Sigmoid colon (tissue), 4 donors: ENCODE data around the gene CCSAP.

Experiments
- EP300 ChIP-seq, 4 donors: sonication (generic); formaldehyde crosslinking; IDR thresholded peaks; one replicate each; pipeline ENCODE4 v1.6.1; 2017; ENCODE audit warnings: antibody characterized with exemption in 4 of 4
- POLR2A ChIP-seq, 2 donors: fragments of 450-650 bp; IDR thresholded peaks; one replicate each; pipeline ENCODE4 v1.6.1; 2016; ENCODE audit warnings: antibody characterized with exemption in 2 of 2, mild to moderate bottlenecking in 2 of 2, moderate library complexity in 2 of 2
- POLR2AphosphoS5 ChIP-seq, 4 donors: sonication (generic); formaldehyde crosslinking; IDR thresholded peaks; one replicate each; pipeline ENCODE4 v1.6.1; 2017; ENCODE audit warnings: antibody characterized with exemption in 4 of 4
- TF ChIP-seq, protein P1 (sequence below), 4 experiments: fragments of 450-650 bp in 3 of 4; fragments of 200-600 bp in 1 of 4; IDR thresholded peaks; one replicate each; pipeline ENCODE4 v1.5.1; 2016 to 2019; ENCODE audit warnings: antibody characterized with exemption in 4 of 4, mild to moderate bottlenecking in 3 of 4, moderate library complexity in 2 of 4

DNA sequence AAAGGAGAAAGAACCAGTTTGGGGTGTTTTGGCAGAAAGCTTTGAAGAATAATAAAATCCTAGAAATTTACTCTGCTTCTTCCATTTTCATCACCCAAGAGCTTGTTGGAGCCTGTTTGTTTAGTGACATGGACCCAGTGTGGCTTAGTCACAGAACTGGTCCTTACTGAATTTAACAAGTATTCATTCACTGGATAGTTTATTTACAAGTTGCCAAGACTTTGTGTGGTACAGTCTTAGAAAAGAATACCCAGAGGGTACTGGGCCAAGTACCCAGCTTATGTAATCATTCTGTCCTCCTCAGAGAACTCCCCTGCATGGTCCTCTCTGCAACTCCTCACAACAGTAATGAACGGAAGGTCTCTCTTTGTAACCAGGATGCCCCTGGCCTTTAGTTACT is 55.6 kb downstream of the CCSAP start:
- TF ChIP-seq, protein P1, sequence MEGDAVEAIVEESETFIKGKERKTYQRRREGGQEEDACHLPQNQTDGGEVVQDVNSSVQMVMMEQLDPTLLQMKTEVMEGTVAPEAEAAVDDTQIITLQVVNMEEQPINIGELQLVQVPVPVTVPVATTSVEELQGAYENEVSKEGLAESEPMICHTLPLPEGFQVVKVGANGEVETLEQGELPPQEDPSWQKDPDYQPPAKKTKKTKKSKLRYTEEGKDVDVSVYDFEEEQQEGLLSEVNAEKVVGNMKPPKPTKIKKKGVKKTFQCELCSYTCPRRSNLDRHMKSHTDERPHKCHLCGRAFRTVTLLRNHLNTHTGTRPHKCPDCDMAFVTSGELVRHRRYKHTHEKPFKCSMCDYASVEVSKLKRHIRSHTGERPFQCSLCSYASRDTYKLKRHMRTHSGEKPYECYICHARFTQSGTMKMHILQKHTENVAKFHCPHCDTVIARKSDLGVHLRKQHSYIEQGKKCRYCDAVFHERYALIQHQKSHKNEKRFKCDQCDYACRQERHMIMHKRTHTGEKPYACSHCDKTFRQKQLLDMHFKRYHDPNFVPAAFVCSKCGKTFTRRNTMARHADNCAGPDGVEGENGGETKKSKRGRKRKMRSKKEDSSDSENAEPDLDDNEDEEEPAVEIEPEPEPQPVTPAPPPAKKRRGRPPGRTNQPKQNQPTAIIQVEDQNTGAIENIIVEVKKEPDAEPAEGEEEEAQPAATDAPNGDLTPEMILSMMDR (IDR thresholded peaks at IDR 0.05), result no peak
- TF ChIP-seq POLR2A (IDR thresholded peaks at IDR 0.05) (no peak), POLR2AphosphoS5 (IDR thresholded peaks at IDR 0.05) (no peak), EP300 (IDR thresholded peaks at IDR 0.05) (no peak)
